Upper lobe of right lung (tissue), 1 donor: Measurements from ENCODE around the gene C4B. TPM values are rescaled to one million over a fixed set of nuclear protein-coding genes. Genes with fewer than 3 reads are reported as not detected.
"Not testable (repeated sequence)": the region's sequence is repeated elsewhere in the genome, so short reads cannot be mapped to it uniquely, and the experiment has no call there.

Source experiments
- ATAC-seq: fragments of 200-7000 bp; cut with Tn5 transposase; one replicate; pipeline ENCODE4 v1.9.1; 2020; ENCODE audit warnings: mild to moderate bottlenecking, moderate library complexity
- DNase-seq: peaks from one replicate; pipeline ENCODE4 v3.0.0-alpha.2; 2020
- H3K27ac ChIP-seq: fragments of 200-600 bp; one replicate; pipeline ENCODE4 v1.8.0; 2022
- H3K27me3 ChIP-seq: fragments of 200-600 bp; one replicate; pipeline ENCODE4 v1.8.0; 2022; ENCODE audit warnings: mild to moderate bottlenecking
- H3K36me3 ChIP-seq: fragments of 200-600 bp; one replicate; pipeline ENCODE4 v1.8.0; 2022
- H3K4me1 ChIP-seq: fragments of 200-600 bp; one replicate; pipeline ENCODE4 v1.8.0; 2022
- H3K4me3 ChIP-seq: fragments of 200-600 bp; one replicate; pipeline ENCODE4 v1.8.0; 2022; ENCODE audit warnings: mild to moderate bottlenecking
- H3K9me3 ChIP-seq: fragments of 200-600 bp; one replicate; pipeline ENCODE4 v1.8.0; 2022
- intact Hi-C: fragments of 100-400 bp; cut with DNase I; formaldehyde crosslinking; loops from one replicate; pipeline ENCODE4 v1.11.0; 2022
- total RNA-seq: library from RNA; stranded (reverse); fragmentation: NEBNext Ultra II Directional; extraction: Animal tissue kit (Norgen Biotek cat#: 25700); gene quantifications from one replicate; pipeline ENCODE4 v1.2.1, GENCODE V29; 2021
- TF ChIP-seq, protein P1 (sequence below): fragments of 200-600 bp; IDR thresholded peaks from one replicate; pipeline ENCODE4 v1.8.0; 2022; ENCODE audit warnings: antibody characterized with exemption
- donor health status: DM: no; HTN: yes; CAD: no; lungs with severe emphysema.

The C4B gene
- total RNA-seq, 1 donor from 2014 or later = 166 TPM

- no peak overlapping the region for H3K4me3 ChIP-seq
These were observed 46.5 kb downstream of the C4B start for GRCh38 chr6:32060966-32061655.

GRCh38 chr6:32064706-32065105 is 50.1 kb downstream of the C4B start:
- H3K4me3 ChIP-seq = no peak overlapping the region
- no peaks in the 10 kb centered on the region for H3K27me3 ChIP-seq
- no peak overlapping the region for H3K27ac ChIP-seq
- ATAC-seq (no peak), DNase-seq (no peak)
- H3K36me3 ChIP-seq = peaks cover 59% of the 10 kb centered on the region
- intact Hi-C loops = no loop called here
- H3K9me3 ChIP-seq = no peaks in the 10 kb centered on the region
- TF ChIP-seq, protein P1, sequence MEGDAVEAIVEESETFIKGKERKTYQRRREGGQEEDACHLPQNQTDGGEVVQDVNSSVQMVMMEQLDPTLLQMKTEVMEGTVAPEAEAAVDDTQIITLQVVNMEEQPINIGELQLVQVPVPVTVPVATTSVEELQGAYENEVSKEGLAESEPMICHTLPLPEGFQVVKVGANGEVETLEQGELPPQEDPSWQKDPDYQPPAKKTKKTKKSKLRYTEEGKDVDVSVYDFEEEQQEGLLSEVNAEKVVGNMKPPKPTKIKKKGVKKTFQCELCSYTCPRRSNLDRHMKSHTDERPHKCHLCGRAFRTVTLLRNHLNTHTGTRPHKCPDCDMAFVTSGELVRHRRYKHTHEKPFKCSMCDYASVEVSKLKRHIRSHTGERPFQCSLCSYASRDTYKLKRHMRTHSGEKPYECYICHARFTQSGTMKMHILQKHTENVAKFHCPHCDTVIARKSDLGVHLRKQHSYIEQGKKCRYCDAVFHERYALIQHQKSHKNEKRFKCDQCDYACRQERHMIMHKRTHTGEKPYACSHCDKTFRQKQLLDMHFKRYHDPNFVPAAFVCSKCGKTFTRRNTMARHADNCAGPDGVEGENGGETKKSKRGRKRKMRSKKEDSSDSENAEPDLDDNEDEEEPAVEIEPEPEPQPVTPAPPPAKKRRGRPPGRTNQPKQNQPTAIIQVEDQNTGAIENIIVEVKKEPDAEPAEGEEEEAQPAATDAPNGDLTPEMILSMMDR = no peak
- H3K4me1 ChIP-seq = no peaks in the 10 kb centered on the region

More at GRCh38 chr6:32060966-32061655, 46.5 kb downstream of the C4B start:
- DNase-seq (no peak), ATAC-seq (no peak)
- Histone ChIP-seq H3K4me1 (no peaks in the 10 kb centered on the region), H3K27me3 (no peaks in the 10 kb centered on the region), H3K36me3 (peaks cover 69% of the 10 kb centered on the region), H3K9me3 (no peaks in the 10 kb centered on the region), H3K27ac (no peak overlapping the region)
- intact Hi-C loops = no loop called here
- TF ChIP-seq, protein P1 = no peak

- H3K27me3 ChIP-seq, H3K4me3 ChIP-seq, H3K27ac ChIP-seq, intact Hi-C loops, H3K4me1 ChIP-seq, H3K9me3 ChIP-seq, DNase-seq, ATAC-seq: not testable (repeated sequence)
- peaks cover 43% of the 10 kb centered on the region for H3K36me3 ChIP-seq
These were observed 52.9 kb downstream of the C4B start for GRCh38 chr6:32067521-32067920.

- H3K27me3 ChIP-seq, H3K4me1 ChIP-seq, DNase-seq, ATAC-seq, intact Hi-C loops, H3K27ac ChIP-seq, H3K9me3 ChIP-seq, H3K4me3 ChIP-seq: not testable (repeated sequence)
- H3K36me3 ChIP-seq = peaks cover 47% of the 10 kb centered on the region
These were observed 53.7 kb downstream of the C4B start for GRCh38 chr6:32068315-32068714.

DNA sequence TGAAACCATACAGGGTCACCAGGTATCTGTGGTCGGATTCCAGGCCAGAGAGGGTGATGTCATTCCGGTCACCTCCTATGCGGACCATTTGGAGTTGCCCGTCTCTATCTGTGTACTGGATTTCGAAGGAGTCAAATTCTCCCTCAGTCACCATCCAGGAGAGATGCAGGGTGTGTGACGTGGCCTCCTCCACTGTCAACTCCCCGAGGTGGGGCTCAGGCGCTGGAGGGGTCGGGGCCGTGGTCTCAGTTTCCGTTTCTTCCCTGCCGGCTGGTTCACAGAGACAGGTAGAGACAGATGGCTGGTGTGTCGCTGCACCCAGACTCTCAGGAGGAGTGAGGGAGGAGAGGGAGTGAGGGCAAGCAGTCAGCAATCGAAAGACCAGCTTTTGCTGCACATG is 54.3 kb downstream of the C4B start:
- TF ChIP-seq, protein P1 = no peak
- no peaks in the 10 kb centered on the region for H3K4me1 ChIP-seq
- no peak overlapping the region for H3K27ac ChIP-seq
- DNase-seq (no peak), ATAC-seq (no peak)
- no peaks in the 10 kb centered on the region for H3K9me3 ChIP-seq
- H3K27me3 ChIP-seq = no peaks in the 10 kb centered on the region
- H3K4me3 ChIP-seq = no peak overlapping the region
- H3K36me3 ChIP-seq = peaks cover 46% of the 10 kb centered on the region
- intact Hi-C loops = no loop called here

- Histone ChIP-seq H3K4me1 (no peaks in the 10 kb centered on the region), H3K9me3 (no peaks in the 10 kb centered on the region), H3K4me3 (no peak overlapping the region), H3K27ac (no peak overlapping the region), H3K27me3 (no peaks in the 10 kb centered on the region), H3K36me3 (peaks cover 44% of the 10 kb centered on the region)
- intact Hi-C loops = no loop called here
- no peak for DNase-seq
- TF ChIP-seq, protein P1 = no peak
- ATAC-seq = no peak
These were observed 54.9 kb downstream of the C4B start for GRCh38 chr6:32069460-32069859.
